NCI-H345 (cell line): ENCODE results near the gene HNRNPD.
"Not testable (repeated sequence)": the region's sequence is repeated elsewhere in the genome, so short reads cannot be mapped to it uniquely, and the experiment has no call there.

ENCODE experiments used
- DNase-seq: peaks from one replicate; lab custom pipeline; 2025; lab: John Stamatoyannopoulos, UW

HNRNPD gene, protein sequence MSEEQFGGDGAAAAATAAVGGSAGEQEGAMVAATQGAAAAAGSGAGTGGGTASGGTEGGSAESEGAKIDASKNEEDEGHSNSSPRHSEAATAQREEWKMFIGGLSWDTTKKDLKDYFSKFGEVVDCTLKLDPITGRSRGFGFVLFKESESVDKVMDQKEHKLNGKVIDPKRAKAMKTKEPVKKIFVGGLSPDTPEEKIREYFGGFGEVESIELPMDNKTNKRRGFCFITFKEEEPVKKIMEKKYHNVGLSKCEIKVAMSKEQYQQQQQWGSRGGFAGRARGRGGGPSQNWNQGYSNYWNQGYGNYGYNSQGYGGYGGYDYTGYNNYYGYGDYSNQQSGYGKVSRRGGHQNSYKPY

DNA sequence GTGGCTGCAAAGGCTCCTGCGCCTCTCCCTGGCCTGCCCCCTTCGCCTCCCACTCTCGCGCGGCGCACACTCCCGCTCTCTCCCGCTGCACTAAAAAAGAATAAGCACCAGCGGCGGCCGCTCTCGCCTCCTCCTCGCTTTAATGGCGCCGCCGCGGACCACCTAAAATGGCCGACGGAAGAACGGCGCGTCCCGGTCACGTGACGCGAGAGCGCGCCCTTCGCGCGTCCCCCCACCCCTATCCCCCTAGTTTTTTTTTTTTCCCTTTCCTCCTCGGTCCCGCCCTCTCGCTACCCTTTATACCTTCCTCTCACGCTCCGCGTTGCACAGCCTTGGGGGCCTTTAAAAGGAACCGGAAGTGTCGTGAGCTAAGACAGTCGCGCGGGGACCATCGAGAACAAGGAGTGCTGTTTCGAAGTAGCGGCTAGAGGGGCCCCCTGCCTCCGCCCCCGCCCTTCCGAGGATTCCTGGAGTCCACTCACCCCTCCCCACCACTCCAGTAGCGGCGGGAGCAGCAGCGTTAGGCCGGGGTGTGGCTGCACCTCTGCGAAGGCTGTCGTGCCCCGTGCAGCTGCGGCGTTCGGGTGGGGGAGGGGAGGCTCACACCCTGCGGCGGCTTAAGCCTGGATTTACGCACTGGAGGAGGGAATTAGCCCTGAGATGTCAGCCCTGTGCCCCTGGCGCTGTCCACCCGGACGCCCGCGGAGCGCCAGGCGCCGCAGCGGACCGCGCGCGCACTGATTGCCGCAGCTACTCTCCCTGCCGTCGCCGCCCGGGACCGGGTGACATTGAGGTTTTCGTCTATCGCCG, at the start of gene HNRNPD:
Gene HNRNPD (minus strand): TSS at position 176 of the 810 bp plus-strand sequence. CDS start 313 bp downstream, outside the sequence.
- peak; percentile 98 for DNase-seq

DNA sequence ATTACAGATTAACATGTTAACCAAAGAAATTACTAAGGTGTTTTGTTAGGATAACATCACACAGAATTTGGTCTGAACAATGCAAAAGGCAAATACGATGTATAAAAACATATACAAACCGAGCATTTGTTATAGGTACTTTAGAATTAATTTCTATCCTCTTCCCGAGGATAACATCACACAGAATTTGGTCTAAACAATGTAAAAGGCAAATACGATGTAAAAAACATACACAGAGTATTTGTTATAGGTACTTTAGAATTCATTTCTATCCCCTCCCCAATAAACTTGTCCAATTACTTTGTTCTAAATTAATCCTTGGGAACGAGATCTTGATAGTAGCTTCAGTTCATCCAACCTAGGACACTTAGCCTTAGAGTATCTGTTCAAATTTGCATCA, 48.8 kb upstream of the HNRNPD start:
- no peak for DNase-seq

DNA sequence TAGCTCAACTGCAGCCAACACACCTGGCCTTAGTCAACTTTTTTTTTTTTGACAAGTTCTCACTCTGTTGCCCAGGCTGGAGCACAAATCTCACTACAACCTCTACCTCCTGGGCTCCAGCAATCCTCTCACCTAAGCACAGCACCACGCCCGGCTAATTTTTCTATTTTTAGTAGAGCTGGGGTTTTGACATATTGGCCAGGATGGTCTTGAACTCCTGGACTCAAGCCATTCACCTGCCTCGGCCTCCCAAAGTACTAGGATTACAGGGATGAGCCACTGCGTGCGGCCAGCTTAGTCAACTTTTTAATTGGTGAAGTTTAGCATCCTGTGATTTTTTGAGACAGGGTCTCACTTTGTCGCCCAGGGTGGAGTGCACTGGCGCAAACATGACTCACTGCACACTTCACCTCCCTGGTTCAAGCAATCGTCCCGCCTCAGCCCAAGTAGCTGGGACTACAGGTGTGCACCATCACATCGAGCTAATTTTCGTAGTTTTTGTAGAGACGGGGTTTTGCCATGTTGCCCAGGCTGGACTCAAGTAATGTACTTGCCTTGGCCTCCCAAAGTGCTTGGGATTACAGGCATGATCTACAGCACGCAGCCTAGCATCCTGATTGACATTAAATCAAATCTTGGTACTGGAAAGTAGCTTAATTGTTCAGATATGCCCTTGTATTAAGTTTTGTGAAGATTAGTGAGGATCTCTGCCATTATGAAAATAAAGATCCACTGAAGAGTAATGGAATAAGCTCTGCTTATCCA, 48.2 kb upstream of the HNRNPD start:
- DNase-seq, result no peak

DNA sequence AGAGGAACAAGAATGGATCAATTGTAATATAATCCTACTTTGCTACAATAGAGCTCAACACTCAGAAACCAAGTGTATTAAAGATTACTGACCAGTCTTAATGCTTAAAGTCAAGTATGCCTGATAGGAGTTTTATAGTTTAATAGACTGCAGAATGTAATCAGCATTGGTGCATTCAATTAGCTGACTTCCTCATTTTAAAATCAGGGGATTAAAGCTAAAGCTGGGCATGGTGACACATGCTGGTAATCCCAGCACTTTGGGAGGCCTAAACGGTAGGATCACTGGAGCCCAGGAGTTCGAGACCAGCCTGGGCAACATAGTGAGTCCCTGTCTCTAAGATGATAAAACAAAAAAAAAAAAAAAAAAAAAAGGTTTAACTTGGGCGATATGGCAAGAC, 45.7 kb upstream of the HNRNPD start:
- DNase-seq, result no peak

DNA sequence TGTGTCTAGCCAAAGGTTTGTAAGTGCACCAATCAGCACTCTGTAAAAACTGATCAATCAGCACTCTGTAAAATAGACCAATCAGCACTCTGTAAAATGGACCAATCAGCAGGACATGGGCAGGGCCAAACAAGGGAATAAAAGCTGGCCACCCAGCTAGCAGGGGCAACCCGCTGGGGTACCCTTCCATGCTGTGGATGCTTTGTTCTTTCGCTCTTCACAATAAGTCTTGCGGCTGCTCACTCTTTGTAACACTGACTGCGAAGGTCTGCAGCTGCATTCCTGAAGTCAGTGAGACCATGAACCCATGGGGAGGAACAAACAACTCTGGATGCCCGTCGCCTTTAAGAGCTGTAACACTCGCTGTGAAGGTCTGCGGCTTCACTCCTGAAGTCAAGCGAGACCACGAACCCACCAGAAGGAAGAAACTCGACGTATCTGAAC, 42.2 kb upstream of the HNRNPD start:
- DNase-seq, result no peak

DNA sequence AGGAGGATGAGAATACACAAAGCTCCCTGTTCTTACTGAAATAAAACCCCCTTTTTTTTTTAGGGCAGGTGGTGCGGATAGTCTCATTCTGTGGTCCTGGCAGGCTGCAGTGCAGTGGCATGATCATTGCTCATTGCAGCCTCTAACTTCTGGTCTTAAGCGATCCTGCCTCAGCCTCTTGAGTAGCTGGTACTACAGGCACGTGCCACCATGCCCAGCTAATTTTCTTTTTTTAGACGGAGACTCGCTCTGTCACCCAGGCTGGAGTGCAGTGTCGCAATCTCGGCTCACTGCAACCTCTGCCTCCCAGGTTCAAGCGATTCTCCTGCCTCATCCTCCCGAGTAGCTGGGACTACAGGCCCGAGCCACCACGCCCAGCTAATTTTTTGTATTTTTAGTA, 41.3 kb upstream of the HNRNPD start:
- not testable (repeated sequence) for DNase-seq

DNA sequence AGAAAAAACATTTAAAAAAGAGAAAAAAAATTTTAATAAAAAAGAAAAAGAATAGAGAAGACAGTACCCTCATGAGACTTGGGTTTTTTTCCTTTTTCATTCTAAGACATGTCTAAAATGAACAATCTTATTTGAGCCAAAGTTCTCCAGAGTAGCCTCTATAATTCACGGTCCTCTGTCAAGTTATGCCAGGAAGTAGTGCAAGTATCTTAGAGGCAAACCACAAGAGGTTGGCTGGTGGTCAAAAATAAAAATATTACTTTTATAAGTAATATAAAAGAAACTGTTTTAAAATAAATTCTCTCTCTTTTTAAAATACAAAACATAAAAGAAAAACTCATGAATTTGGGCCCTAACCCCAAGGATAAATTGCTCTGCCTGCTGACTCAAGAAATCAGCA, 29.9 kb upstream of the HNRNPD start:
- DNase-seq, result no peak

DNA sequence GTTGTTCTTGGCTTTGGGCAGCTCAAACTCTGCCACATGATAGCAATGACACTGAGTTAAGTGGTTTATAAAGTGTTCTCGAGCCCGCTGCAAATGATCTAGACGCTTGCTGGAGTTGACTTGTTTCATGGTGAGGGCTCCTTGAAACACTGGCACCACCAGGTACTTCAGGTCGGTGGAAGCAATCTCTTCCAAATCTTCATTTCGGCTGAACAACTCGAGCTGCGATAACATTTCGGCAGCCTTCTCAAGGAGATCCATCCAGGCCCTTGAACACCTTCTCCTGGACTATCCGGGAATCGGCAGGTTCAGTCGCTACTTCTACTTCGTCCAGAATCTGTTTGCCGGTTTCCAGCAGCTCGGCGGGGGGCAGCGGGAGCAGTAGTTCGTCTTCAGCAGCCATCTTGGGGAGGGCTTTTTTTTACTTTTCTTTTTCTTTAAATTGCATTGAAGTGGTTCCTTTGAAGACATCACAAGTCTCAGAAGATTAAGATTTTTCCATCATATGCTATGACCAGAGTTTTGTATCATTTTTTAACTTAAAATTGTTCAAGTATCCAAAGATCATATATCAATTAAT, 28.5 kb upstream of the HNRNPD start:
- DNase-seq, result no peak

DNA sequence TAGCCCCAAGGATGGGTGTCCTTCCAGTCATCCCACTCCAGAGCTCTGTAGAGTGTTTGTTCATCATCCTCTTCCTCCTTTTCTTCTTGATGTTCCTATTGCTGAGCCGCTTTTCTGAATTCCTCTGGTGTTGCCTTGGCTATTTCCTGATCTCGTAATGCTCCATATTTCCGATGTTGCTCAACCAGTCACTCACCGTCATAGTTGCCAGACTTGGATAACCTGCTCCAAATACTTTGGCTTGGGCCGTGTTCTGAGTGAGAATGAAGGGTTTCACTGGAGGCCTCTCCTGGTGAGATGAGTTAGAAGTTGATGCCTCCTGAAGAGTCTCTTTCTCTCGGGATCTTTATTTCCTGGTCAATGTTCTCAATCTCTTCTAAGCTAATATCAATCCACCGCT, 27.8 kb upstream of the HNRNPD start:
- DNase-seq, result no peak

DNA sequence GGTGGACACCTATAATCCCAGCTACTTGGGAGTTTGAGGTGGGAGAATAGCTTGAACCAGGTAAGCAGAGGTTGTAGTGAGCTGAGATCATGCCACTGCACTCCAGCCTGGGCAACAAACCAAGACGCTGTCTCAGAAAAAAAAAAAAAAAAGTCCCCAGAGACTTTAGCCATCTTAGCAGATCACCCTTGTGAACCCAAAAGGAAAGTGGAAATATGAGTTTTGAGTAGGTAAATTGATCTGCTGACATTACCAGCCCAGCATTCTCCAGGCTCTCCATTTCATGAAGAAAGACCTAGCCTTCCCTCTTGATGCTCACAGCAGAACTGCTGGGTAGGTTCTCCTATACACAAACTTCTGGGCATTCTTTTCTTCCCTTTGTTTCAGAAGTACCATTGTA, 24.5 kb upstream of the HNRNPD start:
- DNase-seq, result no peak

DNA sequence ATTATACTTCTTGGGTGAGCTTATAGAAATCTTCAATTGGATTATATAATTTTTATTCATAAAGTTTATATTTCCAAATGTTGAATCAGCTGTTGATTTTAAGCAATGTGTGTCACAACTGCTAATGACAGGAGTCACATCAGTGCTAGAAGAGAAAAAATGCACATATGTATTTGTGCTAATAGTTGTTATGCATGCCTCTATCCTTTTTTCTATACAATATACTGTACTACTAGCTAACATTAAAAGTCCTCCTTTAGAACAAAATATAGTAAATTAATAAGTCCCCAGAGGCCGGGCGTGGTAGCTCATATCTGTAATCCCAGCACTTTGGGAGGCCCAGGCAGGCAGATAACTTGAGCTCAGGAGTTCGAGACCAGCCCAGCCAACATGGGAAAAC, 23.7 kb upstream of the HNRNPD start:
- no peak for DNase-seq

DNA sequence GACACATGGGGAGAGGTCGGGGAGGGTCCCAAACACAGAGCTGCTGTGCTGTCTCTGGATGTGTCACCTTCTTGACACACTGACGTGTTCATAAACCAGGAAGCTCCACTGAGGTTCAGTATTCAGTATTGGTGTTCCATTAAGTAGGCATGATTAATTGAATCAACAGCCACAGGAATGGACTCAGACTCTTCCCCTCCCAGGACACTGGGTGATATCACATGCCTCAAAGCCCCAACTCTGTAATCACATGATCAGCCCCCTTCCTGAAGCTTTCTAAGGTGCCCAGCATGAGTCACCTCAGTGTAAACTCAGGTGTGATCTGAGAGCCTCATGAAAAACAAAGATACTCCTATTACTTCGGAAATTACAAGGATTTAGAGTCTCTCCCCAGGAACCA, 21.1 kb upstream of the HNRNPD start:
- DNase-seq, result no peak

DNA sequence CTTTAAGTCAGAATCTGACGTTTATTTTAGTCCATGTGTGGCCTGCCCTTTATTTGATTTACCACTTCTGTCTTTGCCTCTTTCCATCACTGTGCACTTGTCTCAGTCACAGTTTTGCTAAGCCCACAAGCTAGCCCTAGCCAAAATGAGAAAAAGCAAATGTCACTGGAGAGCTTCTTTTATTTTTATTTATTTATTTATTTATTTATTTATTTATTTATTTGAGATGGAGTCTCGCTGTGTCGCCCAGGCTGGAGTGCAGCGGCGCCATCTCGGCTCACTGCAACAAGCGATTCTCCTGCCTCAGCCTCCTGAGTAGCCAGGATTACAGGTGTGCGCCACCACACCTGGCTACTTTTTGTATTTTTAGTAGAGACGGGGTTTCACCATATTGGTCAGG, 16.3 kb upstream of the HNRNPD start:
- DNase-seq, result not testable (repeated sequence)

DNA sequence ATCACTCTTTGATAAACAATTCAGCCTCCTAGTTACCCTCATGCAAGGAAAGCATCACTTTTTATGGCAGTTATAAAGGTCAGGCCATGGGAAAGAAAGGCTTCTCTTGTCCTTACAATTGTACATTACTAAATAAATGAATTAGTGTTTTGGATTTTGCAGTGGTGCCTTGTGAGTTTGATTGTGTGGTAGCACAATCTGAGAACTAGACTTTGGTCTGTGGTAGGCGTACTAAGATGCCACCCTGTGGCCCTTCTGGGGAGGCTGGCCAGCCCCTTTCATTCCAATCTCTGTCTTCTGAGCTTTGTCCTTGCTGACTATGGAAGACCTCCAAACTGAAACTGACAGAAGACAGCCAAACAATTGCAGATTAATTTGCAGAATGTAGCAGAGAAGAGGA, 14.6 kb upstream of the HNRNPD start:
- DNase-seq, result no peak

DNA sequence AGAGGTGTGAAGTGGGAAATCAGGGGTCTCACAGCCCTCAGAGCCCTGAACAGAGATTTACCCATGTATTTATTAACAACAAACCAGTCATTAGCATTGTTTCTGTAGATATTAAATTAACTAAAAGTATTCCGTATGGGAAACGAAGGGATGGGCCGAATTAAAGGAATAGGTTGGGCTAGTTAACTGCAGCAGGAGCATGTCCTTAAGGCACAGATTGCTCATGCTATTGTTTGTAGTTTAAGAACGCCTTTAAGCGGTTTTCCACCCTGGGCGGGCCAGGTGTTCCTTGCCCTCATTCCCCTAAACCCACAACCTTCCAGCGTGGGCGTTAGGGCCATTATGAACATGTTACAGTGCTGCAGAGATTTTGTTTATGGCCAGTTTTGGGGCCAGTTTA, 12.5 kb upstream of the HNRNPD start:
- not testable (repeated sequence) for DNase-seq

DNA sequence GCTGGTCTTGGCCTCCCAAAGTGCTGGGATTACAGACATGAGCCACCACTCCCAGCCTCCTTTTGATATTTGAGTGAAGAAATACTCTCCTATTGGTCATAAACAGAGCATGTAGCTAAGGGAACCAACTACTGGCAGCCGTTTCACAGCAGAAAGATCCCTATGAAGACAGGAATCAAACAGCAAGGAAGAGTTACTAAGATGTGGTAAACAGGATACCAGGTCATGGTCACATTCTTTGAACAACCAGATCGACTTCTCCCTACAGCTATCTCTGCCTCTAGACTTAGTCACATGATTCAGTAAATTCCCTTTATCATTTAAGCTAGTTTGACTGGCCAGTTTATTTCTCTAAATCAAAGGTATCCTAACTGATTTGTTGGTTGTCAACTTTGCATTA, 9.0 kb upstream of the HNRNPD start:
- no peak for DNase-seq

DNA sequence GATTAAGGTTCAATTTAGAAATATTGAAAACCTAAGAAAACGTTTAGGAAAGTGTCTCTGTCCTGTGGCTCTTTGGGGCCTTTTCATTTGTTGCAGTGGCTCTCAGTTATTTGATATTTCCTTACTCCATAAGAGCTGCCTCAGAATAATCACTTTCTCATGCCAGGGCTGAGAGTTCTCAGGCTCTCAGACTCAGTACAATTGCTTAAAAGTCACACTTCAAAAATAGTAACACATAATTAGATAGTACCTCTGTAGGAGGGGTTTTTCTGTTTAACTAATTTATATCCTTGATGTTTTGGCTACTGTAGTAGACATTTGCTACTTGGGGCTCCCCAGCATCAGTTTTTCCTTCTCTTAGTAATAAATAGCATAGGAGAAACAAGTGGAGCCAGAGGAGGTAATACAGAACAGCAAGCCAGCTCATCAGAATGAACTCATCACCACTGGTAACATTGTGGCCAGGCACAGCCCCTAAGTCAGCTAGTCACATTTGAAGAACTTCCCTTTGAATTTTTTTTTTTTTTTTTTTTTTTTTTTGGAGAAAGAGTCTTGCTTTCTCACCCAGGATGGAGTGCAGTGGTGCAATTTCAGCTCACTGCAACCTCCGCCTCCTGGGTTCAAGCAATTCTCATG, 8.0 kb upstream of the HNRNPD start:
- no peak for DNase-seq

DNA sequence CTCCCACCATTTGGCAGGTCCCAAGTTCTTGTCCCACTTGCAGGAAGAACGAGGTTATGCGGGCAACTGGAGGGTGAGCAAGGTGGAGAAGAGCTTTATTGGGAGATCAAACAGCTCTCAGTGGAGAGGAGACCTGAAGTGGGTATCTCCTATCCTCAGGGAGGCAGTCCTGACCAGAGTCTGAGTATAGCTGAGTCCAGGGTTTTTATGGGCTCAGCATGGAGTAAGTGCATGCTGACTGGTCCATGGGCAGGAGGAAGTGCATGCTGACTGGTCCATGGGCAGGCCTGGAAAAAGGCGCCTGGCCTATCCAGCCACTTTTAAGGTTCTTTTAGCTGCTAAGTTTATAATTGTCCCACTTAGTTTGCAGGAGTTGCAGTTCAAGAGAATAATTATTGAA, 7.4 kb upstream of the HNRNPD start:
- no peak for DNase-seq

DNA sequence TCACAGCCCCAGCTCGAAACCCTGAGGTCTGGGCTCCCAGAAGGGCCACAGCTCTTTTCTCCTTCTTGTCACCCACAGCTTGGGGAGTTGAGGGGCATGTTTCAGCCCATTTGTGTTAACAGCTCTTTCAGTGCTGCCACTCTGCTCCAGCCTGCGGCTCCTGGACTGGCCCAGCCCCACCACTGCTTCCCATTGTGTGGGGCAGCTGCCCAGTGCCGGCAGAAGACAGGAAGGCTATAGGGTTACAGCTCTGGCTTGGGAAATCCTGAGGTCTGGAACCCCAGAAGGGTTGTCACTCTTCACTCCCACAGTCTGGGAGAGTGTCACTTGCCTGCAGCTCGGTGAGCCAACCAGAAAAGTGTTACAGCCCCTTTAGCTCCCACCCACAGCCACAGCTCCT, 7.0 kb upstream of the HNRNPD start:
- DNase-seq, result no peak

DNA sequence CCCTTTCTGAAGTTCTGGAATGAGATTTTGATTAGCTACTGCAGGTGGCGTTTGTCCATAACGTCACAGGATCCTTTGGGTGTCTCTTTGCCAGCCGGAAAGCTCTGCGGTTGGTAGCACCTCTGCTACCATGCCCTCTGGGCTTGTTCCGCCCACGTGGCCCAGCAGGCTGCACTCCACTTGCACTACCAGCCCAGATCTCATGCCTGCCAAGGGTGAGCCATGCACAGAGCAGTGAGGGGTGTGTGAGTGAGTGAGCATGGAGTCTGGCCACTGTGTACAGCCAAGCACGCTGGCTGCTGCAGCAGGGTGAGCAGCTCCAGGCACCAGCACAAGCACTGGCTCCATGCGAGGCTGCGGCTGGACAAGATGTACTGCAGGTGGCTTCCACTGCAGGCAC, 6.6 kb upstream of the HNRNPD start:
- no peak for DNase-seq

DNA sequence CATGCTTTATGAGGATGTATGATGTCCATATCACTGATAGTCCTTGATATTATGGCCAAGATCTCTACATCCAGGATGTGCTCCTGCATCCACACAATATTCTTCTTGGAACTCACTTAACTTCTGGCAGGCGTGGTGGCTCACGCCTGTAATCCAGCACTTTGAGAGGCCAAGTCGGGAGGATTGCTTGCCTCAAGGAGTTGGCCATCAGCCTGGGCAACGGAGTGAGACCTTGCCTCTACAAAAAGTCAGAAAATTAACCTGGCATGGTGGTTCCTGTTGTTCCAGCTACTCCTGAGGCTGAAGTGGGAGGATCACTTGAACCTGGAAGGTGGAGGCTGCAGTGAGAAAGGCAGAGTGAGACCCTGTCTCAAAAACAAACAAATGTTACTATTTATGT, 2.3 kb upstream of the HNRNPD start:
- DNase-seq, result no peak

DNA sequence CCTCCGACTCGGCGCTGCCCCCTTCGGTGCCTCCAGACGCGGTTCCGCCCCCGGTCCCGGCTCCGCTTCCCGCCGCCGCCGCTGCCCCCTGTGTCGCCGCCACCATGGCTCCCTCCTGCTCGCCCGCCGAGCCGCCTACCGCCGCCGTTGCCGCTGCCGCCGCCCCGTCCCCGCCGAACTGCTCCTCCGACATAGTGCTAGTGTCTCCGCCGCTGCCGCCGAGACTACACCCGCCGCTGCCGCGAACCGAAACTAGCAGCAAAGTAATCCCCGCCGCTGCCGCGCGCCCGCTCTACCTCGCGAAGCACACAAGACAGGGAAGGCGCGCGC, 340 bp downstream of the HNRNPD start:
- peak; percentile 44 for DNase-seq
